GM12872 (cell line): ENCODE measurements around the gene NDUFS6.

Source experiments
- TF ChIP-seq, protein P1 (sequence below): IDR thresholded peaks from 3 replicates; pipeline ENCODE4 v1.5.1; 2011; ENCODE audit warnings: low read depth, mild to moderate bottlenecking, low read length, moderate library complexity; ENCODE audit not compliant: insufficient read depth

Gene NDUFS6

DNA sequence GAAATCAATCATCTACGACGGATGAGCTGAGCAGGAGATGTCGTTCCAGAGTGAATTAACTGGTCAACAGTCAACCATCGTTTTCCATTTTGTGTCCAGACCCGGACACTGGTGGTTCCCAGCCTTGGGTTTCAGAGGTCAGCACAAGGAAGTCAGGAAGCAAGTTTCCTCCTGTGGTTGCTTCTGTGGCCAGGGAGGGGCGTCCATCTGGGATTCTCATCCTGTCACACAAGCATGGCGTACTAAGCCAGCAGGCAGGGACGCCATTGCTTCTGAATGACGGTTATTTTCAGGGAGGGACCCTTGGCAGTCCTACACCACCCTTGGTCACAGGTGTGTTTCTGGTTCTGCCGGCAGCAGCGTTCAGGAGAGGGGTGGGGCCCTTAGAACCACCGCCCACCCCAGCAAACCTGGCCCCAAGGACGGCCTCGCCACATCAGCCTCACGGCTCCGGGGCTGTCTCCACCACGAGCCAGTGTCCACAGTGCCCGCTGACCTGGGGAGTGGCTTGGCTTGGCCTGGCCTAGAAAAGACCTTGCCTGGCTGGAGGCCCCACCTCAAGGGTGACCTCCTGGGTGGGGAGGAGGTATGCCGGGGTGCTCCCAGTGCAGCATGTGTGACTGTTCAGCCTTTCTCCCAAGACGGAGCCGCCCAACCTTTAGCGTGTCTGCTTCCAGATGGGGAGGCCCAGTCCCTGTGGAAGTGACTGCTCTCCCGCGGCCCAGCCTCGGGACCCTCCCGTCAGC is 25.2 kb downstream of the NDUFS6 start:
- TF ChIP-seq, protein P1, sequence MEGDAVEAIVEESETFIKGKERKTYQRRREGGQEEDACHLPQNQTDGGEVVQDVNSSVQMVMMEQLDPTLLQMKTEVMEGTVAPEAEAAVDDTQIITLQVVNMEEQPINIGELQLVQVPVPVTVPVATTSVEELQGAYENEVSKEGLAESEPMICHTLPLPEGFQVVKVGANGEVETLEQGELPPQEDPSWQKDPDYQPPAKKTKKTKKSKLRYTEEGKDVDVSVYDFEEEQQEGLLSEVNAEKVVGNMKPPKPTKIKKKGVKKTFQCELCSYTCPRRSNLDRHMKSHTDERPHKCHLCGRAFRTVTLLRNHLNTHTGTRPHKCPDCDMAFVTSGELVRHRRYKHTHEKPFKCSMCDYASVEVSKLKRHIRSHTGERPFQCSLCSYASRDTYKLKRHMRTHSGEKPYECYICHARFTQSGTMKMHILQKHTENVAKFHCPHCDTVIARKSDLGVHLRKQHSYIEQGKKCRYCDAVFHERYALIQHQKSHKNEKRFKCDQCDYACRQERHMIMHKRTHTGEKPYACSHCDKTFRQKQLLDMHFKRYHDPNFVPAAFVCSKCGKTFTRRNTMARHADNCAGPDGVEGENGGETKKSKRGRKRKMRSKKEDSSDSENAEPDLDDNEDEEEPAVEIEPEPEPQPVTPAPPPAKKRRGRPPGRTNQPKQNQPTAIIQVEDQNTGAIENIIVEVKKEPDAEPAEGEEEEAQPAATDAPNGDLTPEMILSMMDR: no peak

DNA sequence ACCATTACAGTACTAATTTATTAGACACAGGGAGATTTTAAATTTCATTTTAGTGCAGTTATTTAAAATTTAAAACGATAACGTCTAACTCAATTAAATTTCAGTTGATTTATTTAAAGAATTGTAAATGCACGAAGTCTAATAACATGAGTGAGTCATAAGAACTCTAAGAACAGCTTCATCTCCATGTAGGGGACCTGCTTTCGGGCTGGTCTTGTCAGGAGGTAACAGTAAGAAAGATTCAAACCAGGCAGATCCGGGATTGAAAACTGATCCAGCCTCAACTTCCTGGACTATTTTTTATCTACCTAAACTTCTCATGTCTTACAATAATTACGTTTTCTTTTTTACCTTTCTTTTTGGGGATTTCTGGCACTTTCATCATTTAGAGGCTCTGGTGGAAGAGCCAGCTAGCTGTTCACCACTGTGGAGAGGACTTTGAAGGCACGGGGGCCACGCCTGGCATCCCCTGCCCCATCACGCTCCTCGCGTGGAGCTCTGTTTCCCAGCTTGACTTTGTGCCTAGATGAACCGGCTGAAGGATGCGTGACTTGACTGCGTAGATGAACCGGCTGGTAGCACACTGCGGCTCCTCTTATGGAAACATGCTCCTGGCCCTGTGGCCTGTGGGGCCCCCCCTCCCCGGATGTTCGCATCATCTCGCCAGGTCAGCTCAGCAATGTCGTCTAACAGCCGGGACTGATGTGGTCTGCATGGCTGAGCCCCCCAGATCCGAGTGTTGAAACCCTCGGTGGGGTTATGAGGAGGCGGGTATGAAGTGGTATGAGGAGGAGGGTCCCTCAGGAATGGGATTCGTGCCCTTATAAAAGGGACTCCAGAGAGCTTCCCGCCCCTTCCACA is 26.0 kb downstream of the NDUFS6 start:
- TF ChIP-seq, protein P1: no peak

DNA sequence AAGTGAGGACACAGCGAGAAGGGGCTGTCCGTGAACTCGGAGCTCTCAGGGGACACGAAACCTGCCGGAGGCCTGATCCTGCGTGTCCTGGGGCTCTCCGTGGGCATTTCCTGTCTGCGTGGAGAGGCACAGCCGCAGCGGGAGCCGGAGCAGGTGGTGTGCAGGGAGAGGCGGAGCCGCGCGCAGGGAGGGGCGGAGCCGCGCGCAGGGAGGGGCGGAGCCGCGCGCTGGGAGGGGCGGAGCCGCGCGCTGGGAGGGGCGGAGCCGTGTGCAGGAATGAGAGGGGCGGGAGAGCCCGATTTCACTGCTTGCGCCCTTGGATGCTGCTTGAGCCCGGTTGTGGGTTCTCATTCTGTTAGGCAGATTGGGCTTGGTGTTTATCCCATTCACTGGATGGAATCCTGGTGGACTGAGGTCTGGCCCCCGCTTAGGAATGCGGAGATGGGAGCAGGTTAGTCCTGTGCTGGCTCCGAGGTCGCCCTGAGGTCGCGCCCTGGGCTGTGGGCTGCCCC is 26.7 kb downstream of the NDUFS6 start:
- TF ChIP-seq, protein P1: no peak

DNA sequence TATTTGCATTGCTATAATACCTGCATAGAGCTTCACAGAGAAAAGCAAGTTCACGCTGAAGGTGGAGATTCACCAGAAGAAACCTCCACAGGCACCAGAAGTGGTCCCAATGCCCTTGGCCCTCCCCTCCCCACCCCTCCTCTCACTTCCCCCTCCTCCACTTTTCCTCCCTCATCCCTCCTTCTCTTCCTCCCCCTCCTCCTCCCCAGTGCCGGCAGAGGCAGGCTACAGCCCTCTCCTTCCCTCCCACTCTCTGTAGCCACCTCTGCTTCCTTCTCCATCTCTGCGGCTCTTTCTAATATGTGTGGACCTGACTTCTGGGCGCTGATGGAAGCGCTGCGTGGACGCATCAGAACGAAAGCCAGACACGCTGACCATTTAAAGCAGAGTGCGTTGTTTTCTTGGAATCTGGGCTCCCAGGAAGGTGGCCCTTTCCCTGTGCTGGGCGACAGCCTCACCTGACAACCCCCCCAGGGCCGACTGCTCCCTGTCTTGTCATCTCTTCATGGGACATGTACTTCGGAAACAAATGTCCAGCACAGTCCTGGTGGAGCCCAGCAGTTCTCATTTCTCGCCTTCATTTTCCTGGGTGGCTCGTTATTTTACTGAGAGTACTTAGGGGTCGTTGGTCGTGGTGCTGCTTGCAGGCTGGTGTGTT is 29.5 kb downstream of the NDUFS6 start:
- TF ChIP-seq, protein P1: no peak

DNA sequence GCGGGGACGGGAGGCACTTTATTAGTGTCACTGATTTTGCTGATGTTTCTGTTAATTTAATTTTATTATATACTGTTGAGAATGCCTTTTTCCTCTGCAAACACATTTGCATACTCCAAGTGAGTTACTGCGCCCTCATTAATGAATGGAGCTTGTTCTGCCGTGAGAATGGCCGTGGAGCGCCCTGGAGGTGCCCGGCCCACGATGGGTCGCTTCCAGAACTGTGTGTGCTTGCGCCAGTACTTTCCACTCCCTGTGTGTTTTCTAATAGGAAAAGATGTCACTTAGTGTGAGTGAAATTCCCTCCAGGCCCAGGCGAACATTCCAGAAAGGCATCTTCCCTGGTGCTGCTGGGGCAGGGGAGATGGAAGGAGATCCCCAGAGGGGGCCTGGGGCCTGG is 30.1 kb downstream of the NDUFS6 start:
- TF ChIP-seq, protein P1: no peak

DNA sequence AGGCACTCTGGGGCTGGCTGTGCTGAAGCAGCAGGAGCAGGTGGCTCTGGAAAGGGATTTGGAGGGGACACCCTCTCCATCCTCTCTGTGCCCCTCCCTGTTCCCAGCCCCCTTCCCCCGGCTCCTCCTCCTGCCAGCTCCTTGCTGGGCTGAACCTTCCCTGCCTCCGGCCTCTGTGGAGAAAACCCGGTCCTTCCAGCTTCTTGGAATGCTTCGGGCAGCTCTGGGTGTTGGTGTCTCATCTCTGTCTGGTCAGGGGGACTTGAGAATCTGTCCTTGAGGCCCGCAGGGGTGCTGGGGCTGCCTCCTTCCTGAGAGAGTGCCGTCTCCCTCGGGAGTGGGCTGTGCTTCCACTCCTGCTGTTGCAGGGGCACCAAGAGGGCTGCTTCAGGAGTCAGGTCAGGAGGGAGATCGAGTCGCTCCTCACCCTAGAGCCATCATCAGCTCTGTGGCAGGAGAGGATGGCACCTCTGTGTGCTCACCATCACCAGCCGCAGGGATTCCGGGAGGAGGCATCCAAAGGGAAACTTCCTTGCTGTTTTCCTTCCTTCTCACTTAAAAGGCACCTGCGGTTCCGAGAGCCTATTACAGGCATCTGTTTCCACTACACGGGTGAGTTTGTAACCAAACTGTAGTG is 30.6 kb downstream of the NDUFS6 start:
- TF ChIP-seq, protein P1: no peak
